ENCODE results near the gene DNAH10. TPM values are rescaled to one million over a fixed set of nuclear protein-coding genes. Genes with fewer than 3 reads are reported as not detected.

Gene DNAH10
- total RNA-seq, 1 experiment from 2014 or later, result 0.17 TPM

DNA sequence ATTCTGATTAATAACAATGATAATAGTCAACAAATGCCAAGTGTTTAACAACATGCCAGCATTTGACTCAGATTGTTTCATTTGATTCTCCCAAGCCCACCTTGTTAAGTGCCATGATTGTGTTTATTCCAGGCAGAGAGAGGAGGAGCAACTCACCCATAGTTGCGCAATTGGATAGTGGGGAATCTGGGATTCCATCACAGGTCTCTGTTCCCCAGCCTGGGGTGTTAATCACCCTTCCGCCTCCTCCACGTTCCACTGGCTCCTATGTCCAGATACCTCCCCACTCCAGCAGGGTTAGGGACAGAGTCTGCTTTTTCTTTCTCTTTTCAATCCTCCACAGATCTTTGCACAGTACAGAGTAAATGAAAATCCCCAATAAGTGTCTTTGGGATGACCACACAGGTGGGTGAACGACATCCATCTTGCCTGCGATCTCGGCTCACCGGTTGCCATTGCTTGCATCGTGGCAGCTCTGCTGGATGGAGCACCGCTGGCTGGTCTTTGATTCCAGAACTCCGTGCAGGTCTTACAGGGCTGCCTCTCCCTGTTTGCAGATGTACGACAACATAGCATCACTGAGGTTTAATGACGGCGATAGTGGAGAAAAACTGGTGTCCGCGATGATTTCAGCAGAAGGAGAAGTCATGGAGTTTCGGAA is 78.8 kb downstream of the DNAH10 start:
- Histone ChIP-seq H3K79me2 (ENCODE audit: insufficient read depth, low read length) (no peaks in the 10 kb centered on the region), H2BK20ac (ENCODE audit: low read depth, low read length, poor library complexity, severe bottlenecking) (no peak overlapping the region), H3T11ph (ENCODE audit: low read length) (no peak overlapping the region), H3K4me2 (ENCODE audit: insufficient read depth, insufficient read length, low read length) (no peak overlapping the region), H3K9ac (ENCODE audit: extremely low read depth, insufficient read length, low read length) (no peak overlapping the region), H4K20me1 (ENCODE audit: control insufficient read depth, insufficient read depth, insufficient read length) (no peaks in the 10 kb centered on the region), H3K4ac (ENCODE audit: low read depth, low read length) (no peak overlapping the region), H3K14ac (ENCODE audit: insufficient read depth, low read length) (no peak overlapping the region), H2BK15ac (ENCODE audit: low read depth, low read length) (no peak overlapping the region), H2BK120ac (ENCODE audit: low read depth, low read length, poor library complexity, severe bottlenecking) (no peak overlapping the region), H3K79me1 (ENCODE audit: insufficient read depth, low read depth, low read length, poor library complexity, severe bottlenecking) (no peaks in the 10 kb centered on the region), H3K4me1 (ENCODE audit: insufficient read depth, low read length) (no peaks in the 10 kb centered on the region), H2AK5ac (ENCODE audit: insufficient read length, low read length) (no peak overlapping the region), H3K56ac (ENCODE audit: insufficient read length, low read depth, low read length) (no peak overlapping the region), H4K8ac (replicated peaks; ENCODE audit: insufficient read length, low read depth, low read length) (no peak overlapping the region), H3K9me3 (ENCODE audit: control insufficient read depth, low read depth, low read length) (no peaks in the 10 kb centered on the region), H3K23ac (ENCODE audit: insufficient read length, low read depth, low read length) (no peak overlapping the region), H3K27ac (ENCODE audit: insufficient read length, low read depth, low read length) (no peak overlapping the region), H3K23me2 (ENCODE audit: insufficient read length, low read depth, low read length, poor library complexity, severe bottlenecking) (no peaks in the 10 kb centered on the region), H2AFZ (ENCODE audit: low read length) (no peak overlapping the region), H3K27me3 (ENCODE audit: insufficient read depth, low read length) (no peaks in the 10 kb centered on the region), H2BK5ac (ENCODE audit: insufficient read length, low read length) (no peak overlapping the region), H4K5ac (ENCODE audit: insufficient read length, low read depth, low read length) (no peak overlapping the region), H3K18ac (ENCODE audit: insufficient read length, low read depth, low read length) (no peak overlapping the region), H4K91ac (ENCODE audit: insufficient read length, low read depth, low read length) (no peak overlapping the region), H2BK12ac (ENCODE audit: insufficient read length, low read depth, low read length) (no peak overlapping the region)
- Mint-ChIP-seq H3K36me3 (ENCODE audit: insufficient read depth in 1 of 3, low read depth in 3 of 3) (no peaks in the 10 kb centered on the region), H3K9me3 (no peaks in the 10 kb centered on the region; a peak in 1 of 5 replicates), H3K27me3 (ENCODE audit: low read depth) (peaks cover 27% of the 10 kb centered on the region), H3K27ac (no peak overlapping the region; a peak in 1 of 7 replicates), H3K4me3 (no peak overlapping the region), H3K4me1 (peaks cover 3 to 7% of the 10 kb centered on the region in 2 experiments; a peak in 1 of 4 replicates)
- TF ChIP-seq, protein P1, sequence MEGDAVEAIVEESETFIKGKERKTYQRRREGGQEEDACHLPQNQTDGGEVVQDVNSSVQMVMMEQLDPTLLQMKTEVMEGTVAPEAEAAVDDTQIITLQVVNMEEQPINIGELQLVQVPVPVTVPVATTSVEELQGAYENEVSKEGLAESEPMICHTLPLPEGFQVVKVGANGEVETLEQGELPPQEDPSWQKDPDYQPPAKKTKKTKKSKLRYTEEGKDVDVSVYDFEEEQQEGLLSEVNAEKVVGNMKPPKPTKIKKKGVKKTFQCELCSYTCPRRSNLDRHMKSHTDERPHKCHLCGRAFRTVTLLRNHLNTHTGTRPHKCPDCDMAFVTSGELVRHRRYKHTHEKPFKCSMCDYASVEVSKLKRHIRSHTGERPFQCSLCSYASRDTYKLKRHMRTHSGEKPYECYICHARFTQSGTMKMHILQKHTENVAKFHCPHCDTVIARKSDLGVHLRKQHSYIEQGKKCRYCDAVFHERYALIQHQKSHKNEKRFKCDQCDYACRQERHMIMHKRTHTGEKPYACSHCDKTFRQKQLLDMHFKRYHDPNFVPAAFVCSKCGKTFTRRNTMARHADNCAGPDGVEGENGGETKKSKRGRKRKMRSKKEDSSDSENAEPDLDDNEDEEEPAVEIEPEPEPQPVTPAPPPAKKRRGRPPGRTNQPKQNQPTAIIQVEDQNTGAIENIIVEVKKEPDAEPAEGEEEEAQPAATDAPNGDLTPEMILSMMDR (conservative IDR thresholded peaks at IDR 0.05), result no peak
- DNase-seq, result no peak
- whole genome bisulfite sequencing (ENCODE audit: extremely low coverage, insufficient read length, low lambda C conversion rate), result no CpG with 5 or more reads among the region's 16 CpGs

Measured in H9 (cell line).